Uterus (tissue), 2 donors: ENCODE results near the gene FIGN.

Experiments
- CTCF ChIP-seq, 4 experiments: fragments of 200-600 bp in 2 of 4; fragments of 450-650 bp in 2 of 4; sonication (generic) in 2 of 4; IDR thresholded peaks; one replicate each; pipeline ENCODE4 v1.5.1; 2016 to 2019; ENCODE audit warnings: antibody characterized with exemption in 4 of 4, mild to moderate bottlenecking in 2 of 4, moderate library complexity in 1 of 4
- POLR2A ChIP-seq, 2 donors: fragments of 450-650 bp; IDR thresholded peaks; one replicate each; pipeline ENCODE4 v1.6.1; 2016; ENCODE audit warnings: antibody characterized with exemption in 2 of 2, mild to moderate bottlenecking in 1 of 2, moderate library complexity in 1 of 2

DNA sequence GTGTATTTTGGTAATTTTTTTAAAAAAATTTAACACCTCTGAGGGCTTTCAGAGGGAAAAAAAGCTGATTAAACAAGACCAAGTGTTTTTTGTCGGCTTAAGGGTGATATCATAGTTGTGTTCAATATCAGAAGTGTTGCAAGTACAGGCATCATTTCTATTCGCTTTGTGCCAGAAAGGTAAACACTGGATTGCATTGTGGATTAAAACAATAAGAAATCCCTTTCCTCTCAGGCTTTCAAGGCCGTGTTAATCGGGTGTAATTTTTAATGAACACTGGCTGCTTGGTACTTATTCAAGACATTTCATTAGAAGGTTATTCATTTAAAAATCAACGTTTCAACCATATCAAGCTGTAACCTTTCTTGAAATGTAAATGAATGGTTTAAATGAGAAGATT, 18.3 kb downstream of the FIGN start:
- TF ChIP-seq POLR2A (IDR thresholded peaks at IDR 0.05) (no peak), CTCF (IDR thresholded peaks at IDR 0.05) (no peak)
